Head of caudate nucleus (tissue), 42 donors: ENCODE data around the gene ZNF654.
"Not testable (repeated sequence)": the region's sequence is repeated elsewhere in the genome, so short reads cannot be mapped to it uniquely, and the experiment has no call there.

Source experiments
- DNase-seq, 42 donors: peaks; one replicate each; pipeline versions ENCODE4 v3.0.0 to v3.0.0-alpha.2; 2020 to 2021; ENCODE audit warnings: mixed read lengths in 7 of 42
- intact Hi-C: fragments of 100-400 bp; cut with DNase I; formaldehyde crosslinking; loops from one replicate; pipeline ENCODE4 v1.15.0; 2022

The ZNF654 gene

DNA sequence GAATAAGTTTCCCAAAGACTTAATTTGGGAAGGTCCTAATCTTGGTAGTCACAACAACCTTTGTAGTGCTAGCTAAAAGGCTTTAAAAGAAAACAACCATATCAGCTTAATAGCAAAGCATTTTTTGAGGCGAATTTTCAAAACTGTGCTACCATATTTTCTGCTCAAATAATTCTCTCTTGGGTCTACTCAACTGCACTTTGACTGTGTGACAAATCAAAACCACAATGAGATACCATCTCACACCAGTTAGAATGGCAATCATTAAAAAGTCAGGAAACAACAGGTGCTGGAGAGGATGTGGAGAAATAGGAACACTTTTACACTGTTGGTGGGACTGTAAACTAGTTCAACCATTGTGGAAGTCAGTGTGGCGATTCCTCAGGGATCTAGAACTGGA, 59.5 kb downstream of the ZNF654 start:
- DNase-seq, intact Hi-C loops: not testable (repeated sequence)

DNA sequence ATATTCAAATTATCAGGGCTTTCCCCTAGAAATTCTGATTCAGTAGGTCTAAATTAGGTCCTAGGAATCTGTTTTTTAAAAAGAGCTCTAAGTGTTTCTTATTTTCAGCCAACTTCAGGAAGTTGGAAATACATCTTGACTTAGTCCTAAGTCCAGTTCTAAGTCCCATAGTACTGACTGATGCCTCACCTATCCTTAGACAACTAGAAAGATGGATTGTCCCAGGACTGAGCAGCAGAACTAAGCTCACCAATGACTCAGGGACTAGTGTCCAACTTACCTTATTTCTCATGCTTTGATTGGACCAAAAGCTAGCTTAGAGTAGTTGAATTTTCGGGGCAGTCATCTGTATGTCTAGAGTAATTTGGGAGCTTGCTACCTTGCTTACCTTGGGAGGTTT, 64.5 kb downstream of the ZNF654 start:
- intact Hi-C loops: no loop called here
- DNase-seq: no peak

DNA sequence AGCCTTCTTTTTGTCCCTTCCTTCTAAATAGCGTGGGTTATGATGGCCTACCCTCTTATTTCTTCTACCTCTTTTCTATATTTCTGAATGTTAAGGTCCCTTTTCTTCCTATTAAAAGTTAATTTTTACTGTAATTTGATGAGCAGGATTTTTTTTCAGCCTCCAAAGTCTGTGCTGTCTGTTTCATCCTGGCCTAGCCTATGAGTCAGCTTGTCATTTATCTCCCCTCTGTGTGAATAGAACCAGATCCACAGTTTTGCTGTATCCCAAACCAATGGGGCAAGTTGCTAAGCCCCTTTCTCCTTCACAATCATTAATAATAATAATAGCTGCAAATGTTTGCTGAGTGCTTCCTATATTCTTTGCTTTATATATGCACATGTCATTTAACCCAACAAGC, 72.6 kb downstream of the ZNF654 start:
- no peak for DNase-seq
- intact Hi-C loops: no loop called here

DNA sequence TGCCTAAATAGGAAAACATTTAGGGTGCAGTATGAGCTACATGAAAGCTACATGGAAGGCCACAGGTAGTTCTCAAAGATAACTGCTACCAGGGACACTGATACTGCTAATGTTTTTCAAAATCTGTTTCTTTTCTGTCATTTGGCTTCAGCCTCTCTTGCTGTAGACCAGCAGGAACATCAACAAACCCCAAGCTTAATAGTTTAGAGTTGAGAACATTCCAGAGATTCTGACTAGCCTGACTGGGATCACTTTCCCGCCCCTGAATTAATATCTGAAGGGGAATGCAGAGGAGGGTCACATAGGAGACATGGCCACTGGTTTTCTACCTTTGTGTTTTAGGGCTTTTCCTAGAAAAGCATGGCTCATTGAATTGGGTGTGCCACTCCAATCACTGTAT, 73.8 kb downstream of the ZNF654 start:
- intact Hi-C loops: no loop called here
- DNase-seq: no peak

DNA sequence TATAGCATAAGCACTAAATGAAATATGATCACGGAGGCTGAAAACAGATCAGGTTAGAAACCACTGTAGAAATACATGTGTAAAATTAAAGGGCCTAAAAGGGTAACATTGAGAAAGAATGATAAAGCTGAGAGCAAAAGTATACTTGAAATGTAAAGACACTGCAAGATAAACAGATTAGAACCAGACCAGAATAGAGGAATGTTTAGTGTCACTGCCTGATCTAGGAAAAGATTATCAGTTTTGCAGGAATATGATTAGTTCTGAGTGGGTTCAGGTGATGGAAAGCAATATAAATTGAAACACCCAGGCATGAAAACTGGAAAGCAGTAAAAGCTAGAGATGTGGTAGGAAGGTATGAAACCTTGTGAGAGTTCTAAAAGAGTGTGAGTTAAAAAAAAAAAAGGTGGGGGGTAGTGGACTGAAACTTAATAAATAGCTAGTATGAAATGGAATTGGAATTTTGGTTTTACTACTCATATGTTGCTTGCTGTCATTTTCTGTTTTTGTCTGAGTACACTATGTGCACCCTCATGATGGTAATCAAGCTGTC, 74.7 kb downstream of the ZNF654 start:
- DNase-seq: no peak
- intact Hi-C loops: no loop called here

DNA sequence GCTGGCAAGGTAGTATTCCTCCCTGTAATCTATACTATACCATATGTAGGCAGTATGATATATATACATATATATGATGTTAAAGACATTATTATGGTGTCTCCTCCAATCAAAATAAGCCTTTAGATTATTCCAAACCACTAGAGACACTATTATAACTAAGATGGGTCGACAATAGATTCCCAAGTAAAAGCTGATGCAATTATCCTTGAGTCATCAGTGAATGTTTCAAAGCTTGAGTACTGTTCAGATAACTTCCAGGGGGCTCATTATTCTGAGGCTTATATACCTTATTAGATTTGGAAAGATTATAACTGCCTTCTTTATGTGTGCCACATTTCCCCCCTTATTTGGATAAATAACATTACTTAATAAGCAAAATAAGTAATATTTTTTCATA, 78.8 kb downstream of the ZNF654 start:
- intact Hi-C loops: no loop called here
- DNase-seq: no peak

DNA sequence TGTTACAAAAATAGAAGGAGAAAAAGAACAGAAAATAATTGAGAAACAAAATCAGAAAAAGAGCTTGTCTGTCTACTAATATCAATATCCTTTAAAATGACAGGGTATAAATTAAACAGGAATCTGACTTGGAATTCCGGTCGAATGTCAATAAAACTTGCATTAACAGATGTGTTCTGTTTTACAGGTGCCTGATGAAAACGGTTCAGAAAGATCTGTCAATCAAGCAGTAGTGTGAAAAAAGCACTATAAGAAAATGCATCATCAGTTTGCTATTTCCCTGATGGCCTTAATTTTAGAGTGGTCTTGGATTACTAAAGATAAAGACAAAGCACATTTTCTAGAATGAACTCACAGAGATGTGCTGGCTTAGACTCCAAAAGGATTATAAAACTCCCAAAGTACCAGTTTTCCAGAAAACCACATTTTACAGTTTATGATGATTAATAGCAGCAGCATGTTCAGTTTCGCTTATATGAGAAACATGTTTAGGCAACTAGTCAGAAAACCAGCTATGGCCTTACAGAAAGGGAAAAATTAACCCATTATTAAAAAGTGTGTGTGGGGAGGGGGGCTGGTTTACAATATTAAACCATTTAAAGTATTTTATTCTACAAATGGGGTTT, 82.5 kb downstream of the ZNF654 start:
- DNase-seq: no peak
- intact Hi-C loops: no loop called here

DNA sequence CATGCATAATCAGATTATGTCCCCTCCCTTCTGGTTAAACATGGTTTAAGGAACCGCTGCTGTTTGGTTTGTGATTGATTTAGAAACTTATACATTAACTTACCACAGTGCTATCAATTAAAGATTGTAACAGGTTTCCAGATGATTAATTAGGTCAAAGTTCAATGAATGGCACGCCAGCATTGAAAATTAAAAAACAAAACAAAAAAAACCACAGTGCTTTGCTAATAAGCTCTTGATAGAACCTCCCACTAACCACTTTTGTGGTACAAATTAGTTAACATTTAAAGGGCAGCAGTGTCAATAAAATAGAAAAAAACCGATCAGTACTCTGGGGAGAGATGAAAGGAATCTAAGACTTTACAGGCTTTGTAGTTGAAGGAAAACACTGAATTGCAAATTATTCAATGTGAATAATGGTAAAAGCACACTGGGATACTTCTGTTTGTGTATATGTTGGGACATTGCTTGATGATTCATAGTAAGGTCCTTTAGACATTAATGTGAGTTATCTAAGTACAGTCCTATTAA, 83.1 kb downstream of the ZNF654 start:
- DNase-seq: no peak
- intact Hi-C loops: no loop called here

DNA sequence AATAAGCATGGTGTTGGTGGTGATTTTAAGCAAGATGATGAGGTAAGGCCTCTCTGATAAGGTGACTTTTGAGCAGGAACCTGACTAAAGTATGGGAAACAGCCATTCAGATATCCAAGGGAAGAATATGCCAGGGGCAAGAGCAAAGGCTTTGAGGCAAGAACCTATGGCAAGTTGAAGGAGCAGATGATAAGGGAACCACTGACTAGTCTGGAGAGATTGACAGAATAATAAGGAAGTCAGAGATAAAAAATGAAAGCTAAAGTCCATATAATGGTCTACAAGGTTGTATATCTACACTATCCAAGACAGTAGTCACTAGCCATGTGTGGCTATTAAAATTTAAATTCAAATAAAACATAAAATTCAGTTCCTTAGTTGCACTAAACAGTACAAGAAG, 88.2 kb downstream of the ZNF654 start:
- intact Hi-C loops: no loop called here
- no peak for DNase-seq

DNA sequence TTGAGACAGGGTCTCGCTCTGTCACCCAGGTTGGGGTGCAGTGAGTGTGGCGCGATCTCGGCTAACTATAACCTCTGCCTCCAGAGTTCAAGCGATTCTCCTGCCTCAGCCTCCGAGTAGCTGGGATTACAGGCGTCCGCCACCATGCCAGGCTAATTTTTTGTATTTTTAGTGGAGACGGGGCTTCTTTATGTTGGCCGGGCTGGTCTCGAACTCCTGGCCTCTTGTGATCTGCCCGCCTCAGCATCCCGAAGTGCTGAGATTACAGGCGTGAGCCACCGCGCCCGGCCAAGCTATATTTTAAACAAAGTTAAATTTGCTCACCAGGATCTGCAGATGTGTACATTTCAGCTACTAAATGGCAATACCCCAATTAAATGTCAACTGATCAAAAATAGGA, 89.6 kb downstream of the ZNF654 start:
- no peak for DNase-seq
- intact Hi-C loops: loop anchor here (2.0 kb wide), 1 partner anchor 90 kb away; the partner anchor contains the start of genes CGGBP1 and ZNF654

DNA sequence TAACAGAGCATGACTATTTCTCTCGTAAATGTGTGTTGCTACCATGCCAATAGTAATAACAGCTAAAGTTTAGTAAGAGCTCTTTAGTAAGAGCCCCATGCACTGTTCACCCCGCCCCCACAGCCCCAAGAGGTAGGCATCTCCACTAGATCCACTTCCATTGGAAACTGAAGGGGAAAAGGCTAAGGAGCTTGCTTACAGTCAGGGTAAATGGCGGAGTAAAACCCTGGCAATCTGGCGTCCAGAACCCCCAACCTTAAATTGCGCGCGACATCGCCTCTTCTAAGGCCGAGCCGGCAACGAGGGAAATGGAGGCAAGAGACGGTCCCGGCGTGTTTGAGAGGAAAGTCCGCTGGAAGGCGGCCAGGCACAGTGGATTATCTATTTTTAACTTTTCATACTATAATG, 90.0 kb downstream of the ZNF654 start:
- intact Hi-C loops: loop anchor here (2.0 kb wide), 1 partner anchor 90 kb away; the partner anchor contains the start of genes CGGBP1 and ZNF654

DNA sequence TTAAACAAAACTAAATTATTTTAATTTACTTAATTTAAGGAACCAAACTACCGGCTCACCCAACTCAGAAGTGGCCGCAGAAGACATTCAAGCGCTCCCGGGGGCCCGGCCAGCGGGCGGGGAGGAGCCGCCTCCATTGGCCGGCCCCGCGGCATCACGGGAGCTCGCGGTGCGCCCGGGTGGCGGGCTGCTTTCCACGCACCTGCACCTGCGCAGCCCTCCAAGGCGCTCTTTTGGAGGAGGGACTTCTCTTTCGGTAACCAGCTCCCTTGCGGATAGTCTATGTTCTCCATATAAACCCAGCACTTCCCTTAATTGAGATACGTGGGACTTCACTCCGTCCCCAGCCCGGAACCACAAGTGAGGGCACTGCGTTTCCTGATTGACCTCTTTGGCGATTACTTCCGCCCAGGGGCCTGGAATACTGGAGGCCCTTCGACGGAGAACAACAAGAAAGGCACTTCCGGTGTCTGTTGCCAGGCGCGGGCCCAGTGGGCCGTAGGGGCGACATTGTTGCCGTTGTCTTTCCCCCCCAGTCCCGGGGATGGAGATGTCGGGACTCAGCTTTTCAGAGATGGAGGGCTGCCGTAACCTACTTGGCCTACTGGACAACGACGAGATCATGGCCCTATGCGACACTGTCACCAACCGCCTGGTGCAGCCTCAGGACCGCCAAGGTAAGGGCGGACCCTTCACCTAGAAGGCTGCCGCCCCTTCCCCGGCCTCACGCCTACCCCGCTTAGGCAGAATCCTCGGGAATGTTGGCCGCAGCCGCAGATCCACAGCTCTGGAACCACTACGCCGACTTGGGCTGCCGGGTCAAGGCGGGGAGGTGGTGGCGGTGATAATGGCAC, 90.7 kb downstream of the ZNF654 start, which contains the start of gene C3orf38:
Gene C3orf38 (plus strand): TSS at position 451 of the 854 bp plus-strand sequence. CDS start 94 bp downstream, at position 545.
- intact Hi-C loops: loop anchor here (2.0 kb wide), 1 partner anchor 91 kb away; the partner anchor contains the start of genes CGGBP1 and ZNF654
- DNase-seq: peak; percentile 81 to 97 (median 91)

More for the DNA sequence above, 90.0 kb downstream of the ZNF654 start:
- peak in 1 of 42 donors; percentile 10 for DNase-seq

DNA sequence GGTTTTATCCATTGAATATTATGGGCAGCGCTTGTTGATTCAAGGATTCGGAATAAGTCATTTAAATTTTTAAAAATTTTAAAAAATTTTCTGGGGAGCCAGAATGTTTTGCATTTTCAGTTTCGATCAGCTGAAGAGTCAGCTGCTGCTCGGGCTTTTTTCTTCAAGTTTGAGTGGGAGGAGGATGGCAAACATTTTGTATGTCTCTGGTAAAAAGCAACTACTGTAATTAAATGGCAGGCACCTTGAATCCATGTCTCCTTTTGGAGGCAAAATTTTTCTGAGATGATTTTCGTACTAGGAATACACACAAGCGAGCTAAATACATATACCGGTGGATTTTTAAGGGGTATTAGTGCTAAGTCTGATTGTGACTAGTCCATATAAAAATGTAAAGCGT, 91.3 kb downstream of the ZNF654 start:
- peak in 2 of 42 donors; percentile 8 to 44 for DNase-seq
- intact Hi-C loops: no loop called here

DNA sequence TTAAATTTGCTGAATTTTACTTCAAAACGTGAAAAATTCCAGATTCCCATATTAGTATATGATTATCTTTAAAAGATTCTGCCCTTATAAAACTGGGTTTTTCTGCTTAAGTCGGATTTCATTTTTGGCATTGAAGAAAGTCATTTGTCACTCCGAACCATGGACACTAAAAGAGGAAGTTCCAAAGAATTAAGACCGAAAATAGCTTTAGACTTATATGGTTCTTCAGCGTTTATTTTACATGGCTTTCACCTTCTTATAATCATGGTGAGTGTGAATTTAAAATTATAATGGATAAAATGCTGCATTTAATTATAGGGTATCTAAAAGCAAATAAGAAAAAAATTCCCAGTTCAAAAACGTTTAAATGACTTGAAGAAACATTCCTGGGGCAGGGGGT, 91.8 kb downstream of the ZNF654 start:
- DNase-seq: no peak
- intact Hi-C loops: no loop called here

DNA sequence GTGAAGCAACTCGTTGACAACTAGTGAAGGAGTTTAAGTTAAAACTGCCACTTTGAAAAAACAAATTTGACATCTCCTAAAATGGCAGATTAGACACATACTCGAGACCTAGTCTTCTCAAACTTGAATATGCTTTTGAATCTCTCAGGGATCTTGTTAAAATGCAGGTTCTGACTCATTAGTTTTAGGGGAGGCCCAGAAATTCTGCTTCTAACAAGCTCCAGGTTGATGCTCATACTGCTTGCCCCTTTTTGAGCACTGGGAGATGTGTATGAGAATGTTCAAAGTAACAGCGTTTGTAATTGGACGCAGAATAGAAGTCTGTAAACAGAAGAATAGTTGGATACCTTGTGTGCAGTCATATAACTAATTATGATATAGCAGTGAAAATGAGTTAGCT, 92.3 kb downstream of the ZNF654 start:
- intact Hi-C loops: no loop called here
- no peak for DNase-seq

DNA sequence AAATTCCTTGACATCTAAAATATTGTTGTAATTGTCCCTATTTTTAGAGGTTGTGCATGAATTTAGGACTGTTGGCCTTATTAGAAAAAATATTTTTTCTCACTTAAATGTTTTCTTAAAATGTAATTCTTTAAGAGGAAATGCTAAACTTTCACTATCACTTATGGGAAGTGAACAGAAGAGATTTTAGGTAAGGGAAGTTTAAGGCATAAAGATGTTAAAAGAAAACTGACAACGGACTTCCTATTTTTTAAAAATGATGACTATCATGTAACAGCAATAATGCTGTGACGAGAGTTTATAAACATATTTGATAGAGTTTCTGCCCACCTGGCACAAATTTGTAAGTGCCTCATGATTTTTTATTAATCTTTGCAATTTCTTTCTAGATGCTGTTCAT, 93.8 kb downstream of the ZNF654 start:
- intact Hi-C loops: no loop called here
- DNase-seq: no peak

DNA sequence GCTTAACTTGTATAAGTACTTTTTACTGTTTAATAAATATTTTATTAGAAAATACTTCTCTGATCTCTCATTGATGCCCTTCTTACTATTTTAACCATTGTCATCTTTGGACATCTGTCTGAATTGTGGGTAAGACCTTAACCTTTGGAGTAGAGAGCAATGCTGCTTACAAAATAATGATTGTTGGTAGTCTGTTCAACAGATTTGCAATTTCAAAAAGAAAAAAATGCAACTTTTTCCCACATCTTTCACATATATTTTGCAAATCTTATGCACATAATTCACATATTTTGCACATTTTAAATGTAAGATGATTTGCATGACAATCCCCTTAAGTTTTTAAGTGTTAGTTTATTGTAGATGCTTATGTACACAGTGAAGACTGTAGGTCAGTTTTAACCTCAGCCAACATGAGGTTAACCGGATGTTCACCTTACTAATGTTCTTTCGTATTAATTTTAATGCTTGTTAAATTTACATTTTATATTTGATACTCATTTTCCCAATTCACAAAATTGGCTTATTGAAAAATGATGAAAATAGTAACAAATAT, 107.4 kb downstream of the ZNF654 start:
- intact Hi-C loops: no loop called here

DNA sequence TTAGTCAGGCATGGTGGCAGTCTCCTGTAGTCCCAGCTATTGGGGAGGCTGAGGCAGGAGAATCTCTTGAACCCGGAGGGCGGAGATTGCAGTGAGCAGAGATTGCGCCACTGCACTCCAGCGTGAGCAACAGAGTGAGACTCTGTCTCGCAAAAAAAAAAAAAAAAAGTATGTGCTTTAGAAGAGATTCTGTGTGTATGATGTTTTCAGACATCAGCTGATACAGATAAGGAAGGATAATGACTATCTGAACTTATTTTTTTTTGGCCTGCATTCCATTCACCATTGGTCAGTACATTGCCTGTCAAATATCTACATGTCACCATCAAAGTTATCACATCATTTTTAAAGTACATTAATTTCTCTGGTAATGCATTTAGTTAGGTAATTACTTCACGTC, 108.1 kb downstream of the ZNF654 start:
- intact Hi-C loops: no loop called here
- DNase-seq: no peak

More for the DNA sequence above, 107.4 kb downstream of the ZNF654 start:
- no peak for DNase-seq

DNA sequence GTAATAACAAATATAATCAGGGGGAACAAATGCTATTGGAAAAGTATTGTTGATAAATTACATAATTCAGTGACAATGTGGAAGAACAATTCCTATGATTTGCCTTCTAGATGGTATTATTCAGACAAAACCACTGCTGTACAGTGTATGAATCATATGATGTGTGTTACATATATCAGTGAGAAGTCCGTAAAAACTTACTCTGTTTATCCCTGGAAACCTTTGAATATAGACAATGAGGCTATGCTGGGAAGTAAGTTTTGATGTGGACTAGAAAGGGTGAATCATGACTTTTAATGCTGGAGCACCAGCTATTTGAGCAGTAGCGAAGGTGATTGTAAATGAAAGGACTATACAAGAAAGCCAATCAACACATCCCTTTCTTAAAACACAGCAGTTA, 108.6 kb downstream of the ZNF654 start:
- DNase-seq: no peak
- intact Hi-C loops: no loop called here

DNA sequence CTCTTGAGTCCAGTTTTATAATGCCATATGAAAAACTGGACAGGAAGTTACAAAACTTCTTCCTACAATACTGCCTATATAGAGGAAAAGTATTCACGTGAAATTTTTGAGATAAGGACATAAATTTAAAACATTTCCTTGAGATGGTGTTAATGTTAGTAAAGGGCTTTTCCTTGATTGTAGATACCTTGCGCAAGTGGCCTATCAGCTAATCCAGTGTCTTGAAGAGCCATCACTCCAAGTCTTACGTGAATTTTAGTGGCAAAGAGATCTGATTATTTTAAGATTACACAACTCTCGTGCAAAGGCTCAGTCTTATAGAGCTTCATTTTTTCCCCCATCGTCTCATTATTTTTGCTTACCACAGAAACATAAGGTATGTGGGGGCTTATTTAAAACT, 109.1 kb downstream of the ZNF654 start:
- intact Hi-C loops: no loop called here
- no peak for DNase-seq
